Measurements from ENCODE around the gene ADRA1B.

Gene ADRA1B

DNA sequence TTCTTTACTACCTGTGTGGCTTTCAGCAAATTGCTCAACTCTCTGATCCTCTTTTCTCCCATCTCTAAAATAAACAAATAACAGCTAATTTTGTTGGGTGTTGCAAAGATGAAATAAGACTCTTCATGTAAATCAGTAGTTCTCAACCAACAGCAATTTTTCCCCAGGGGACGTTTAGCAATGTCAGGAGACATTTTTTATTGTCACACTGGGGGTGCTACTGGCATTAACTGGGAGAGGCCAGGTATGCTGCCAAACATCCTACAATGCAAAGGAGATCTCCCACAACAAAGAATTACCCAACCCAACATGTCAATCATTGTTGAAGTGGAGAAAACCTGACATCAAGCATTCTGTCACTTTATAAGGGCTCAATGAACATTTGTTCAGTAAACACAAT lies 19.7 kb downstream of the ADRA1B start:
- Histone ChIP-seq H3K27ac (ENCODE audit: low read depth, low read length) (no peak overlapping the region), H3K18ac (ENCODE audit: low read length) (no peak overlapping the region), H4K5ac (ENCODE audit: low read length) (no peak overlapping the region), H2BK5ac (ENCODE audit: low read length) (no peak overlapping the region), H2BK15ac (replicated peaks; ENCODE audit: low read depth) (no peak overlapping the region), H3K23ac (ENCODE audit: low read length) (no peak overlapping the region), H3K4me3 (ENCODE audit: low read length) (no peak overlapping the region), H3K4me1 (ENCODE audit: control insufficient read depth, low read depth, low read length) (peaks cover 9% of the 10 kb centered on the region), H2AK5ac (ENCODE audit: low read length) (no peak overlapping the region), H3K9ac (ENCODE audit: low read length) (no peak overlapping the region), H3K4ac (ENCODE audit: low read depth, low read length) (no peak overlapping the region), H3K79me2 (ENCODE audit: control insufficient read depth, insufficient read depth, low read length) (no peaks in the 10 kb centered on the region), H4K8ac (ENCODE audit: low read depth, low read length) (no peak overlapping the region), H3K79me1 (ENCODE audit: low read length) (no peaks in the 10 kb centered on the region), H3K56ac (ENCODE audit: low read length) (no peak overlapping the region), H2BK120ac (ENCODE audit: low read depth, low read length) (no peak overlapping the region), H3K36me3 (ENCODE audit: control insufficient read depth, insufficient read depth, low read length) (no peaks in the 10 kb centered on the region), H3K4me2 (ENCODE audit: low read length) (no peak overlapping the region), H3K27me3 (ENCODE audit: insufficient read depth, low read length, poor library complexity) (no peaks in the 10 kb centered on the region)
- no CpG with 5 or more reads among the region's 1 CpG for WGBS (ENCODE audit: extremely low coverage, insufficient coverage, low lambda C conversion rate)
- DNase-seq = no peak

GRCh38 chr5:159936686-159937329 lies 20.5 kb downstream of the ADRA1B start:
- Histone ChIP-seq H3K36me3 (ENCODE audit: control insufficient read depth, insufficient read depth, low read length) (no peaks in the 10 kb centered on the region), H3K9ac (ENCODE audit: low read length) (no peak overlapping the region), H3K4me2 (ENCODE audit: low read length) (no peak overlapping the region), H4K5ac (ENCODE audit: low read length) (no peak overlapping the region), H3K23ac (ENCODE audit: low read length) (no peak overlapping the region), H2BK15ac (replicated peaks; ENCODE audit: low read depth) (no peak overlapping the region), H3K27me3 (ENCODE audit: insufficient read depth, low read length, poor library complexity) (no peaks in the 10 kb centered on the region), H4K8ac (ENCODE audit: low read depth, low read length) (no peak overlapping the region), H3K56ac (ENCODE audit: low read length) (no peak overlapping the region), H2AK5ac (ENCODE audit: low read length) (no peak overlapping the region), H3K4me3 (ENCODE audit: low read length) (no peak overlapping the region), H3K4me1 (ENCODE audit: control insufficient read depth, low read depth, low read length) (peaks cover 9% of the 10 kb centered on the region), H2BK5ac (ENCODE audit: low read length) (no peak overlapping the region), H2BK120ac (ENCODE audit: low read depth, low read length) (no peak overlapping the region), H3K18ac (ENCODE audit: low read length) (no peak overlapping the region), H3K79me1 (ENCODE audit: low read length) (no peaks in the 10 kb centered on the region), H3K4ac (ENCODE audit: low read depth, low read length) (no peak overlapping the region), H3K27ac (ENCODE audit: low read depth, low read length) (no peak overlapping the region), H3K79me2 (ENCODE audit: control insufficient read depth, insufficient read depth, low read length) (no peaks in the 10 kb centered on the region)
- WGBS (ENCODE audit: extremely low coverage, insufficient coverage, low lambda C conversion rate) = no CpG with 5 or more reads among the region's 6 CpGs
- no peak for DNase-seq

DNA sequence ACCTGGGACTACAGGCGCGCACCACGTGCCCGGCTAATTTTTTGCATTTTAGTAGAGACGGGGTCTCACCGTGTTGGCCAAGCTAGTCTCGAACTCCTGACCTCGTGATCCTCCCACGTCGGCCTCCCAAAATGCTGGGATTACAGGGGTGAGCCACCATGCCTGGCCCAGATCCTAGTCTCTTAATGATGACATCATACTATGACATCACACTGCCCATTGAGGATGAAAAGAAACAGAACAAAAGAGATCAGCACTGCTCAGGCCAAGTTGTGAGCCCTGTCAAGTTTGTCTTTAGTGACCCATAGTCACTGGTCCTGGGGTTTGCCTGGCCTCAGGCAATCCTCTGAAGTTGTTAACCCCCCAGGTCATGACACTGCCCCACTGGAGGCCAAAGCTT lies 21.3 kb downstream of the ADRA1B start:
- WGBS (ENCODE audit: extremely low coverage, insufficient coverage, low lambda C conversion rate) = no CpG with 5 or more reads among the region's 10 CpGs
- H3K9ac ChIP-seq (ENCODE audit: low read length) = no peak overlapping the region
- H3K79me2 ChIP-seq (ENCODE audit: control insufficient read depth, insufficient read depth, low read length) = no peaks in the 10 kb centered on the region
- no peak overlapping the region for H3K56ac ChIP-seq (ENCODE audit: low read length)
- H2BK120ac ChIP-seq (ENCODE audit: low read depth, low read length) = no peak overlapping the region
- H4K5ac ChIP-seq (ENCODE audit: low read length) = no peak overlapping the region
- no peak overlapping the region for H2BK5ac ChIP-seq (ENCODE audit: low read length)
- H3K23ac ChIP-seq (ENCODE audit: low read length) = no peak overlapping the region
- DNase-seq = no peak
- H3K4me1 ChIP-seq (ENCODE audit: control insufficient read depth, low read depth, low read length) = peaks cover 9% of the 10 kb centered on the region
- no peaks in the 10 kb centered on the region for H3K79me1 ChIP-seq (ENCODE audit: low read length)
- H2BK15ac ChIP-seq (replicated peaks; ENCODE audit: low read depth) = no peak overlapping the region
- H4K8ac ChIP-seq (ENCODE audit: low read depth, low read length) = no peak overlapping the region
- H3K4me3 ChIP-seq (ENCODE audit: low read length) = no peak overlapping the region
- no peak overlapping the region for H3K4ac ChIP-seq (ENCODE audit: low read depth, low read length)
- H3K27me3 ChIP-seq (ENCODE audit: insufficient read depth, low read length, poor library complexity) = no peaks in the 10 kb centered on the region
- H3K27ac ChIP-seq (ENCODE audit: low read depth, low read length) = no peak overlapping the region
- no peak overlapping the region for H2AK5ac ChIP-seq (ENCODE audit: low read length)
- no peak overlapping the region for H3K18ac ChIP-seq (ENCODE audit: low read length)
- H3K4me2 ChIP-seq (ENCODE audit: low read length) = no peak overlapping the region
- H3K36me3 ChIP-seq (ENCODE audit: control insufficient read depth, insufficient read depth, low read length) = no peaks in the 10 kb centered on the region

GRCh38 chr5:159943326-159943725 lies 27.0 kb downstream of the ADRA1B start:
- no peak overlapping the region for H2BK15ac ChIP-seq (replicated peaks; ENCODE audit: low read depth)
- no peak overlapping the region for H3K4me3 ChIP-seq (ENCODE audit: low read length)
- no peak overlapping the region for H3K27ac ChIP-seq (ENCODE audit: low read depth, low read length)
- no peak overlapping the region for H4K5ac ChIP-seq (ENCODE audit: low read length)
- no peaks in the 10 kb centered on the region for H3K36me3 ChIP-seq (ENCODE audit: control insufficient read depth, insufficient read depth, low read length)
- H3K79me1 ChIP-seq (ENCODE audit: low read length) = no peaks in the 10 kb centered on the region
- H2BK120ac ChIP-seq (ENCODE audit: low read depth, low read length) = no peak overlapping the region
- no peak overlapping the region for H4K8ac ChIP-seq (ENCODE audit: low read depth, low read length)
- H3K27me3 ChIP-seq (ENCODE audit: insufficient read depth, low read length, poor library complexity) = no peaks in the 10 kb centered on the region
- H3K79me2 ChIP-seq (ENCODE audit: control insufficient read depth, insufficient read depth, low read length) = no peaks in the 10 kb centered on the region
- no peak overlapping the region for H2AK5ac ChIP-seq (ENCODE audit: low read length)
- WGBS (ENCODE audit: extremely low coverage, insufficient coverage, low lambda C conversion rate) = no CpG with 5 or more reads among the region's 5 CpGs
- no peaks in the 10 kb centered on the region for H3K4me1 ChIP-seq (ENCODE audit: control insufficient read depth, low read depth, low read length)
- no peak overlapping the region for H3K18ac ChIP-seq (ENCODE audit: low read length)
- no peak overlapping the region for H2BK5ac ChIP-seq (ENCODE audit: low read length)
- no peak overlapping the region for H3K4me2 ChIP-seq (ENCODE audit: low read length)
- DNase-seq = peak; percentile 21
- no peak overlapping the region for H3K56ac ChIP-seq (ENCODE audit: low read length)
- no peak overlapping the region for H3K4ac ChIP-seq (ENCODE audit: low read depth, low read length)
- H3K23ac ChIP-seq (ENCODE audit: low read length) = no peak overlapping the region
- no peak overlapping the region for H3K9ac ChIP-seq (ENCODE audit: low read length)

- WGBS (ENCODE audit: extremely low coverage, insufficient coverage, low lambda C conversion rate) = no CpG with 5 or more reads among the region's 5 CpGs
- no peak overlapping the region for H3K4ac ChIP-seq (ENCODE audit: low read depth, low read length)
- H3K4me2 ChIP-seq (ENCODE audit: low read length) = no peak overlapping the region
- no peak overlapping the region for H4K8ac ChIP-seq (ENCODE audit: low read depth, low read length)
- DNase-seq = peak; percentile 31
- no peak overlapping the region for H3K27ac ChIP-seq (ENCODE audit: low read depth, low read length)
- H2BK120ac ChIP-seq (ENCODE audit: low read depth, low read length) = no peak overlapping the region
- H2BK5ac ChIP-seq (ENCODE audit: low read length) = no peak overlapping the region
- no peaks in the 10 kb centered on the region for H3K36me3 ChIP-seq (ENCODE audit: control insufficient read depth, insufficient read depth, low read length)
- H3K4me3 ChIP-seq (ENCODE audit: low read length) = no peak overlapping the region
- no peak overlapping the region for H3K56ac ChIP-seq (ENCODE audit: low read length)
- H3K4me1 ChIP-seq (ENCODE audit: control insufficient read depth, low read depth, low read length) = no peaks in the 10 kb centered on the region
- H2AK5ac ChIP-seq (ENCODE audit: low read length) = no peak overlapping the region
- H3K79me1 ChIP-seq (ENCODE audit: low read length) = no peaks in the 10 kb centered on the region
- H4K5ac ChIP-seq (ENCODE audit: low read length) = no peak overlapping the region
- no peak overlapping the region for H3K18ac ChIP-seq (ENCODE audit: low read length)
- no peak overlapping the region for H2BK15ac ChIP-seq (replicated peaks; ENCODE audit: low read depth)
- H3K79me2 ChIP-seq (ENCODE audit: control insufficient read depth, insufficient read depth, low read length) = no peaks in the 10 kb centered on the region
- H3K23ac ChIP-seq (ENCODE audit: low read length) = no peak overlapping the region
- no peaks in the 10 kb centered on the region for H3K27me3 ChIP-seq (ENCODE audit: insufficient read depth, low read length, poor library complexity)
- no peak overlapping the region for H3K9ac ChIP-seq (ENCODE audit: low read length)
Measured at GRCh38 chr5:159944056-159944600, 27.8 kb downstream of the ADRA1B start.

- no peaks in the 10 kb centered on the region for H3K4me1 ChIP-seq (ENCODE audit: control insufficient read depth, low read depth, low read length)
- no peak overlapping the region for H2BK5ac ChIP-seq (ENCODE audit: low read length)
- DNase-seq = no peak
- no peak overlapping the region for H4K8ac ChIP-seq (ENCODE audit: low read depth, low read length)
- no peak overlapping the region for H3K23ac ChIP-seq (ENCODE audit: low read length)
- no peak overlapping the region for H3K18ac ChIP-seq (ENCODE audit: low read length)
- H3K36me3 ChIP-seq (ENCODE audit: control insufficient read depth, insufficient read depth, low read length) = no peaks in the 10 kb centered on the region
- H2BK120ac ChIP-seq (ENCODE audit: low read depth, low read length) = no peak overlapping the region
- no peak overlapping the region for H3K4me2 ChIP-seq (ENCODE audit: low read length)
- no CpG with 5 or more reads among the region's 2 CpGs for WGBS (ENCODE audit: extremely low coverage, insufficient coverage, low lambda C conversion rate)
- no peak overlapping the region for H2AK5ac ChIP-seq (ENCODE audit: low read length)
- H3K79me2 ChIP-seq (ENCODE audit: control insufficient read depth, insufficient read depth, low read length) = no peaks in the 10 kb centered on the region
- H4K5ac ChIP-seq (ENCODE audit: low read length) = no peak overlapping the region
- no peak overlapping the region for H3K9ac ChIP-seq (ENCODE audit: low read length)
- no peak overlapping the region for H3K56ac ChIP-seq (ENCODE audit: low read length)
- H3K4me3 ChIP-seq (ENCODE audit: low read length) = no peak overlapping the region
- H2BK15ac ChIP-seq (replicated peaks; ENCODE audit: low read depth) = no peak overlapping the region
- H3K27ac ChIP-seq (ENCODE audit: low read depth, low read length) = no peak overlapping the region
- no peaks in the 10 kb centered on the region for H3K27me3 ChIP-seq (ENCODE audit: insufficient read depth, low read length, poor library complexity)
- no peak overlapping the region for H3K4ac ChIP-seq (ENCODE audit: low read depth, low read length)
- H3K79me1 ChIP-seq (ENCODE audit: low read length) = no peaks in the 10 kb centered on the region
Measured at GRCh38 chr5:159945359-159945758, 29.1 kb downstream of the ADRA1B start.

Measured in mesendoderm (in vitro differentiated cells).